WTC11 (cell line): Measurements from ENCODE around the gene VDR. TPM values are rescaled to one million over a fixed set of nuclear protein-coding genes. Genes with fewer than 3 reads are reported as not detected.
A peak's percentile ranks its signal among the peaks of the same experiment; 100 is the strongest.

Experiments
- ATAC-seq: fragments of 200-7000 bp; cut with Tn5 transposase; 2 replicates; pipeline ENCODE4 v1.10.0; 2021; ENCODE audit warnings: mild to moderate bottlenecking, moderate library complexity
- CTCF ChIA-PET: fragments of 300-600 bp; sonication (Branson Sonifier 250); formaldehyde crosslinking; loops from one replicate; lab custom pipeline; 2021; ENCODE audit warnings: antibody characterized with exemption; lab: Charles Lee
- POLR2A ChIA-PET: fragments of 350-600 bp; sonication (Branson Sonifier 250); formaldehyde crosslinking; loops from one replicate; lab custom pipeline; 2021; ENCODE audit warnings: antibody characterized with exemption; lab: Charles Lee
- DNase-seq: peaks from one replicate; pipeline ENCODE4 v3.0.0; 2021; ENCODE audit warnings: low spot score
- H3K27ac Mint-ChIP-seq: 2 replicates; pipeline ENCODE4 v1.8.0; 2021; ENCODE audit warnings: mixed read lengths
- H3K27me3 Mint-ChIP-seq: 2 replicates; pipeline ENCODE4 v1.8.0; 2021; ENCODE audit warnings: low read depth, mild to moderate bottlenecking, moderate library complexity, mixed read lengths
- H3K36me3 Mint-ChIP-seq: 2 replicates; pipeline ENCODE4 v1.8.0; 2021; ENCODE audit warnings: mixed read lengths
- H3K4me1 Mint-ChIP-seq: 2 replicates; pipeline ENCODE4 v1.8.0; 2022; ENCODE audit warnings: mixed read lengths
- H3K4me3 Mint-ChIP-seq: 2 replicates; pipeline ENCODE4 v1.8.0; 2021; ENCODE audit warnings: mild to moderate bottlenecking, moderate library complexity, mixed read lengths
- H3K9me3 Mint-ChIP-seq: 2 replicates; pipeline ENCODE4 v1.8.0; 2021; ENCODE audit warnings: mixed read lengths
- ATF1 ChIP-seq: sonication (generic); formaldehyde crosslinking; IDR thresholded peaks from 2 replicates; pipeline ENCODE4 v1.8.1; 2023; ENCODE audit warnings: mild to moderate bottlenecking, moderate library complexity, missing genetic modification reagents
- E2F1 ChIP-seq: sonication (generic); formaldehyde crosslinking; IDR thresholded peaks from 2 replicates; pipeline ENCODE4 v1.8.0; 2022; ENCODE audit warnings: mild to moderate bottlenecking, missing genetic modification reagents
- E2F4 ChIP-seq: sonication (generic); formaldehyde crosslinking; IDR thresholded peaks from 2 replicates; pipeline ENCODE4 v1.8.1; 2022; ENCODE audit warnings: low read depth, mild to moderate bottlenecking, moderate library complexity, missing genetic modification reagents, borderline replicate concordance
- ETV6 ChIP-seq: sonication (generic); formaldehyde crosslinking; IDR thresholded peaks from 2 replicates; pipeline ENCODE4 v1.8.1; 2022; ENCODE audit warnings: mild to moderate bottlenecking, missing genetic modification reagents
- FOXK1 ChIP-seq: sonication (generic); formaldehyde crosslinking; IDR thresholded peaks from 2 replicates; pipeline ENCODE4 v1.8.0; 2022; ENCODE audit warnings: mild to moderate bottlenecking, moderate library complexity, missing genetic modification reagents
- FOXP1 ChIP-seq: sonication (generic); formaldehyde crosslinking; IDR thresholded peaks from 2 replicates; pipeline ENCODE4 v1.8.0; 2022; ENCODE audit warnings: missing genetic modification reagents, mild to moderate bottlenecking, moderate library complexity, borderline replicate concordance
- FOXP4 ChIP-seq: sonication (generic); formaldehyde crosslinking; IDR thresholded peaks from 2 replicates; pipeline ENCODE4 v1.8.0; 2022; ENCODE audit warnings: mild to moderate bottlenecking, missing genetic modification reagents
- GABPB1 ChIP-seq: sonication (generic); formaldehyde crosslinking; IDR thresholded peaks from 2 replicates; pipeline ENCODE4 v1.8.1; 2023; ENCODE audit warnings: mild to moderate bottlenecking, missing genetic modification reagents
- HMGA2 ChIP-seq: fragments of 250-450 bp; sonication (Bioruptor Pico); IDR thresholded peaks from 2 replicates; pipeline ENCODE4 v1.4.0; 2021; ENCODE audit warnings: mild to moderate bottlenecking, moderate library complexity
- IRF1 ChIP-seq: sonication (generic); formaldehyde crosslinking; IDR thresholded peaks from 2 replicates; pipeline ENCODE4 v1.8.0; 2023; ENCODE audit warnings: missing genetic modification reagents
- KAT7 ChIP-seq: sonication (generic); formaldehyde crosslinking; IDR thresholded peaks from 2 replicates; pipeline ENCODE4 v1.8.1; 2023; ENCODE audit warnings: missing genetic modification reagents, mild to moderate bottlenecking, borderline replicate concordance
- MXD4 ChIP-seq: fragments of 250-450 bp; sonication (Bioruptor Pico); IDR thresholded peaks from 2 replicates; pipeline ENCODE4 v1.8.0; 2021; ENCODE audit warnings: mild to moderate bottlenecking, moderate library complexity, borderline replicate concordance
- MYBL2 ChIP-seq: sonication (generic); formaldehyde crosslinking; IDR thresholded peaks from 2 replicates; pipeline ENCODE4 v1.8.1; 2023; ENCODE audit warnings: mild to moderate bottlenecking, moderate library complexity, missing genetic modification reagents
- PRRX2 ChIP-seq: fragments of 250-450 bp; sonication (Bioruptor Pico); IDR thresholded peaks from 2 replicates; pipeline ENCODE4 v1.8.0; 2021; ENCODE audit warnings: mild to moderate bottlenecking
- SP1 ChIP-seq: sonication (generic); formaldehyde crosslinking; conservative IDR thresholded peaks from 2 replicates; pipeline ENCODE4 v1.8.1; 2022; ENCODE audit warnings: missing genetic modification reagents
- ZMAT4 ChIP-seq: fragments of 250-450 bp; sonication (Bioruptor Pico); IDR thresholded peaks from 2 replicates; pipeline ENCODE4 v1.9.0; 2021; ENCODE audit warnings: mild to moderate bottlenecking
- ZNF138 ChIP-seq: sonication (generic); formaldehyde crosslinking; conservative IDR thresholded peaks from 2 replicates; pipeline ENCODE4 v1.8.1; 2022; ENCODE audit warnings: mild to moderate bottlenecking, moderate library complexity, missing genetic modification reagents
- ZNF263 ChIP-seq: sonication (generic); formaldehyde crosslinking; IDR thresholded peaks from 2 replicates; pipeline ENCODE4 v1.8.1; 2022; ENCODE audit warnings: low read depth, mild to moderate bottlenecking, moderate library complexity, missing genetic modification reagents
- ZNF416 ChIP-seq: fragments of 250-450 bp; sonication (Bioruptor Pico); IDR thresholded peaks from 2 replicates; pipeline ENCODE4 v1.9.0; 2021; ENCODE audit warnings: mild to moderate bottlenecking, inconsistent platforms
- total RNA-seq: library from RNA; stranded (reverse); gene quantifications from 3 replicates; pipeline ENCODE4 v1.2.3, GENCODE V29; 2021

Gene VDR
- total RNA-seq, 1 experiment from 2014 or later, result 1.3 TPM

GRCh38 chr12:47821346-47821706 is 83.5 kb downstream of the VDR start:
- H3K4me3 Mint-ChIP-seq, result peak overlapping the region; percentile 86

GRCh38 chr12:47820631-47821345 is 84.0 kb downstream of the VDR start:
- H3K36me3 Mint-ChIP-seq, result no peaks in the 10 kb centered on the region
- peak overlapping the region; percentile 98 for H3K27ac Mint-ChIP-seq
- TF ChIP-seq HMGA2 (no peak; the same call in 1 of the 2 replicates), ETV6 (CRISPR knock-in tag) (0 out of 2 replicates have a peak, but pooled peaks have one; percentile 31)
- TF ChIP-seq, all 79 proteins: peak for 1
- ChIA-PET CTCF (interaction anchor here (0.7 to 7.6 kb wide), 11 partner anchors 8 to 143 kb away, joined by 3 to 134 read pairs (median 5); partner anchors contain the start of gene TMEM106C), POLR2A (interaction anchor here (0.6 to 1.7 kb wide), 11 partner anchors 8 to 672 kb away, joined by 3 to 5 read pairs (median 4); partner anchors contain the start of gene VDR)
- Mint-ChIP-seq H3K4me1 (peaks cover 63% of the 10 kb centered on the region), H3K27me3 (peaks cover 12% of the 10 kb centered on the region), H3K9me3 (no peaks in the 10 kb centered on the region), H3K4me3 (peak overlapping the region; percentile 86)
- peak; percentile 55 for ATAC-seq
- peak; percentile 69 for DNase-seq

More at GRCh38 chr12:47821346-47821706, 83.5 kb downstream of the VDR start:
- H3K27ac Mint-ChIP-seq, result peak overlapping the region; percentile 98
- H3K36me3 Mint-ChIP-seq, result no peaks in the 10 kb centered on the region
- ChIA-PET POLR2A (interaction anchor here (0.6 to 1.3 kb wide), 7 partner anchors 8 to 84 kb away, joined by 3 to 5 read pairs (median 3); partner anchors contain the start of gene VDR), CTCF (interaction anchor here (0.7 to 7.6 kb wide), 8 partner anchors 8 to 142 kb away, joined by 3 to 134 read pairs (median 5); partner anchors contain the start of gene TMEM106C)
- TF ChIP-seq FOXK1 (CRISPR knock-in tag) (no peak), ZMAT4 (CRISPR knock-in tag) (no peak), E2F4 (CRISPR knock-in tag) (no peak), ZNF416 (CRISPR knock-in tag) (no peak), E2F1 (CRISPR knock-in tag) (no peak), ZNF263 (no peak)
- H3K9me3 Mint-ChIP-seq, result no peaks in the 10 kb centered on the region
- no peak for DNase-seq
- no peak for ATAC-seq
- H3K27me3 Mint-ChIP-seq, result peaks cover 12% of the 10 kb centered on the region
- H3K4me1 Mint-ChIP-seq, result peaks cover 60% of the 10 kb centered on the region

- ATAC-seq (peak; percentile 51), DNase-seq (peak; percentile 74)
- TF ChIP-seq MXD4 (CRISPR knock-in tag) (no peak), IRF1 (no peak), FOXP1 (CRISPR knock-in tag) (peak; percentile 74), GABPB1 (no peak), KAT7 (CRISPR knock-in tag) (peak; percentile 82; the same call in 1 of the 2 replicates), ATF1 (CRISPR knock-in tag) (no peak), FOXK1 (CRISPR knock-in tag) (peak; percentile 69; the same call in 1 of the 2 replicates), E2F4 (CRISPR knock-in tag) (0 out of 2 replicates have a peak, but pooled peaks have one; percentile 39), PRRX2 (0 out of 2 replicates have a peak, but pooled peaks have one; percentile 35), SP1 (CRISPR knock-in tag) (peak; percentile 73), ZNF138 (CRISPR knock-in tag) (no peak), FOXP4 (CRISPR knock-in tag) (0 out of 2 replicates have a peak, but pooled peaks have one; percentile 17), MYBL2 (CRISPR knock-in tag) (0 out of 2 replicates have a peak, but pooled peaks have one; percentile 18)
- H3K27ac Mint-ChIP-seq, result peak within 1 kb of the TSS; percentile 98
- peak within 1 kb of the TSS; percentile 86 for H3K4me3 Mint-ChIP-seq
- H3K27me3 Mint-ChIP-seq, result peaks cover 12% of the 10 kb centered on the region
- H3K36me3 Mint-ChIP-seq, result no peaks in the 10 kb centered on the region
- peaks cover 59% of the 10 kb centered on the region for H3K4me1 Mint-ChIP-seq
- POLR2A ChIA-PET, result interaction anchor here (0.6 to 1.7 kb wide), 9 partner anchors 8 to 673 kb away, joined by 3 to 5 read pairs (median 4); no protein-coding TSS in a partner anchor
- no peaks in the 10 kb centered on the region for H3K9me3 Mint-ChIP-seq
- CTCF ChIA-PET, result interaction anchor here (0.7 to 7.6 kb wide), 16 partner anchors 7 to 144 kb away, joined by 3 to 134 read pairs (median 5); partner anchors contain the start of genes RAPGEF3, TMEM106C and VDR
These were observed 84.7 kb downstream of the VDR start, which contains the start of gene HDAC7 for GRCh38 chr12:47819896-47820630. Gene HDAC7 (minus strand): TSS chr12:47819903. CDS start chr12:47819785, 118 bp downstream.
